Measurements from ENCODE around the gene SCGB1C2.
A peak's percentile ranks its signal among the peaks of the same experiment; 100 is the strongest.
"Not testable (repeated sequence)": the region's sequence is repeated elsewhere in the genome, so short reads cannot be mapped to it uniquely, and the experiment has no call there.

The SCGB1C2 gene

GRCh38 chr17:137166-137807, at the start of gene SCGB1C2:
Gene SCGB1C2, plus strand, starts transcription at chr17:137569. Its CDS starts 22 bp downstream, at chr17:137591.
- Mint-ChIP-seq H3K4me3 (peak within 1 kb of the TSS; percentile 51), H3K27ac (peak within 1 kb of the TSS; percentile 59)
- H3K9me3 Mint-ChIP-seq, H3K27me3 Mint-ChIP-seq, H3K4me1 Mint-ChIP-seq, H3K36me3 Mint-ChIP-seq: not testable (repeated sequence)

- not testable (repeated sequence) for H3K36me3 Mint-ChIP-seq, H3K4me3 Mint-ChIP-seq, H3K27ac Mint-ChIP-seq, H3K27me3 Mint-ChIP-seq, H3K9me3 Mint-ChIP-seq, H3K4me1 Mint-ChIP-seq
Measured at GRCh38 chr17:113111-113510, 24.3 kb upstream of the SCGB1C2 start.

- H3K9me3 Mint-ChIP-seq, H3K4me1 Mint-ChIP-seq, H3K27me3 Mint-ChIP-seq, H3K4me3 Mint-ChIP-seq, H3K36me3 Mint-ChIP-seq, H3K27ac Mint-ChIP-seq: not testable (repeated sequence)
Measured at GRCh38 chr17:118339-118917, 18.9 kb upstream of the SCGB1C2 start.

- not testable (repeated sequence) for H3K4me3 Mint-ChIP-seq, H3K36me3 Mint-ChIP-seq, H3K27ac Mint-ChIP-seq, H3K9me3 Mint-ChIP-seq, H3K27me3 Mint-ChIP-seq, H3K4me1 Mint-ChIP-seq
Measured at GRCh38 chr17:133932-134331, 3.4 kb upstream of the SCGB1C2 start.

GRCh38 chr17:134332-134785, 3.0 kb upstream of the SCGB1C2 start:
- H3K4me3 Mint-ChIP-seq, H3K27ac Mint-ChIP-seq, H3K36me3 Mint-ChIP-seq, H3K4me1 Mint-ChIP-seq, H3K9me3 Mint-ChIP-seq, H3K27me3 Mint-ChIP-seq: not testable (repeated sequence)

- H3K36me3 Mint-ChIP-seq, H3K4me3 Mint-ChIP-seq, H3K27me3 Mint-ChIP-seq, H3K27ac Mint-ChIP-seq, H3K4me1 Mint-ChIP-seq, H3K9me3 Mint-ChIP-seq: not testable (repeated sequence)
Measured at GRCh38 chr17:135022-135421, 2.3 kb upstream of the SCGB1C2 start.

- not testable (repeated sequence) for H3K36me3 Mint-ChIP-seq, H3K4me3 Mint-ChIP-seq, H3K9me3 Mint-ChIP-seq
Measured at GRCh38 chr17:135895-136294, 1.5 kb upstream of the SCGB1C2 start.

GRCh38 chr17:136531-136930, 838 bp upstream of the SCGB1C2 start:
- H3K4me3 Mint-ChIP-seq = peak overlapping the region; percentile 51
- not testable (repeated sequence) for H3K27me3 Mint-ChIP-seq, H3K36me3 Mint-ChIP-seq, H3K4me1 Mint-ChIP-seq, H3K9me3 Mint-ChIP-seq
- H3K27ac Mint-ChIP-seq = peak overlapping the region; percentile 59

More at GRCh38 chr17:135895-136294, 1.5 kb upstream of the SCGB1C2 start:
- H3K27me3 Mint-ChIP-seq, H3K27ac Mint-ChIP-seq, H3K4me1 Mint-ChIP-seq: not testable (repeated sequence)

GRCh38 chr17:139401-140205, 2.2 kb downstream of the SCGB1C2 start:
- not testable (repeated sequence) for H3K4me1 Mint-ChIP-seq, H3K9me3 Mint-ChIP-seq, H3K36me3 Mint-ChIP-seq, H3K27me3 Mint-ChIP-seq, H3K4me3 Mint-ChIP-seq
- peak overlapping the region; percentile 43 for H3K27ac Mint-ChIP-seq

GRCh38 chr17:142102-142661, 4.8 kb downstream of the SCGB1C2 start:
- peak overlapping the region; percentile 14 for H3K27ac Mint-ChIP-seq
- H3K36me3 Mint-ChIP-seq = no peaks in the 10 kb centered on the region
- H3K4me1 Mint-ChIP-seq = no peaks in the 10 kb centered on the region
- H3K27me3 Mint-ChIP-seq = peaks cover 2% of the 10 kb centered on the region
- H3K9me3 Mint-ChIP-seq = no peaks in the 10 kb centered on the region
- H3K4me3 Mint-ChIP-seq = no peak overlapping the region

- no peaks in the 10 kb centered on the region for H3K36me3 Mint-ChIP-seq
- H3K27ac Mint-ChIP-seq = no peak overlapping the region
- H3K27me3 Mint-ChIP-seq = peaks cover 2% of the 10 kb centered on the region
- no peak overlapping the region for H3K4me3 Mint-ChIP-seq
- no peaks in the 10 kb centered on the region for H3K9me3 Mint-ChIP-seq
- H3K4me1 Mint-ChIP-seq = no peaks in the 10 kb centered on the region
Measured at GRCh38 chr17:142876-143784, 5.8 kb downstream of the SCGB1C2 start.

GRCh38 chr17:143785-144281, 6.5 kb downstream of the SCGB1C2 start:
- Mint-ChIP-seq H3K4me1 (no peaks in the 10 kb centered on the region), H3K36me3 (no peaks in the 10 kb centered on the region), H3K4me3 (no peak overlapping the region), H3K9me3 (no peaks in the 10 kb centered on the region), H3K27ac (no peak overlapping the region), H3K27me3 (peaks cover 2% of the 10 kb centered on the region)

GRCh38 chr17:144936-145670, 7.7 kb downstream of the SCGB1C2 start:
- H3K9me3 Mint-ChIP-seq = no peaks in the 10 kb centered on the region
- H3K36me3 Mint-ChIP-seq = no peaks in the 10 kb centered on the region
- no peak overlapping the region for H3K4me3 Mint-ChIP-seq
- no peak overlapping the region for H3K27ac Mint-ChIP-seq
- H3K4me1 Mint-ChIP-seq = no peaks in the 10 kb centered on the region
- H3K27me3 Mint-ChIP-seq = no peaks in the 10 kb centered on the region

GRCh38 chr17:145671-146541, 8.5 kb downstream of the SCGB1C2 start:
- H3K27ac Mint-ChIP-seq = no peak overlapping the region
- no peaks in the 10 kb centered on the region for H3K9me3 Mint-ChIP-seq
- H3K4me3 Mint-ChIP-seq = no peak overlapping the region
- no peaks in the 10 kb centered on the region for H3K36me3 Mint-ChIP-seq
- H3K4me1 Mint-ChIP-seq = no peaks in the 10 kb centered on the region
- H3K27me3 Mint-ChIP-seq = no peaks in the 10 kb centered on the region
